ENCODE data around the gene CELA3B.
"Not testable (repeated sequence)": the region's sequence is repeated elsewhere in the genome, so short reads cannot be mapped to it uniquely, and the experiment has no call there.

Gene CELA3B

DNA sequence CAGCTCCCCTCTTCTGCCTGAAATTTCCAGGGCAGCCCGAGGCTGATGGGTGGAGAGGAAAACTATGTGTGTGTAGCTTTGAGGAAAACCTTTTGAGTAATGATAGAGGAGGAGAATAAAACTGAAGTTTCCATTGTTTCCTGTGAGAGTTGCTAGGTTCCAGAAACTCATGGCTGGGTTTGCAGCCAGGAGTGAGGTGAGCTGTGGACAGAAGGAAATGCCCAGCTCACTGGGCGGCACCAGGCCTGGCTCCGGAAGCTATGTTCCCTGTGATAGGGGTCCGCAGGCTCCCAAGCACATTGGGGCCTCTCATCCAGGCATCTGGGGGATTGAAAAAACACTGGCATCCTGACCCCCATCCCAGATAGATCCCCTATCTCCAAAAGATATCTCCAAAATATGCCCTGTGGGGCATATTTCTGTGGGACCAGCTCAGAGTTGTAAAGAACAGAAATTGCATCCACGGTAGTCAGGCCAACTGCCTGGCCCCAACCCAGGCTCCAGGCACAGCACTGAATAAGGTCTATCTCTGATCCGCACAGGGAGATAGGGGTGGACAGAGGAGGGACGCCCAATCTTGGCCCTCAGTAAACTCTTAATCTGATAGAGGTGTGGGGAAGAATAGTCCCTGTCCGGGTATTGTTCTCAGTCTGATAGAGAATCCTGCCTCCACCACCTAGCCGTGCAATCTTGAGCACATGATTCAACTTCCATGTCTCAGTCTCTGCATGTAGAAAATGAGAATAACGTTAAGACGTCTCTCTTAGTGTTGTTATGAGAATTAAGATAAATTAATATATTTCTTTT is 37.9 kb upstream of the CELA3B start:
- Mint-ChIP-seq H3K36me3 (no peaks in the 10 kb centered on the region), H3K27me3 (peaks cover 78% of the 10 kb centered on the region), H3K4me3 (peak overlapping the region; percentile 78), H3K27ac (no peak overlapping the region), H3K9me3 (no peaks in the 10 kb centered on the region), H3K4me1 (peaks cover 16% of the 10 kb centered on the region)
- CTCF ChIA-PET = no interaction called here
- DNase-seq = no peak

GRCh38 chr1:21939650-21940374 is 37.0 kb upstream of the CELA3B start:
- Mint-ChIP-seq H3K27me3 (peaks cover 75% of the 10 kb centered on the region), H3K36me3 (no peaks in the 10 kb centered on the region), H3K4me3 (no peak overlapping the region), H3K27ac (no peak overlapping the region), H3K9me3 (no peaks in the 10 kb centered on the region), H3K4me1 (peaks cover 13% of the 10 kb centered on the region)
- CTCF ChIA-PET = interaction anchor here (0.9 kb wide), 1 partner anchor 18 kb away, joined by 3 read pairs; no protein-coding TSS in a partner anchor
- DNase-seq = no peak

- Mint-ChIP-seq H3K9me3 (no peaks in the 10 kb centered on the region), H3K4me1 (peaks cover 12% of the 10 kb centered on the region), H3K4me3 (no peak overlapping the region), H3K27ac (no peak overlapping the region), H3K36me3 (no peaks in the 10 kb centered on the region), H3K27me3 (peaks cover 69% of the 10 kb centered on the region)
- CTCF ChIA-PET = interaction anchor here (0.9 kb wide), 1 partner anchor 17 kb away, joined by 3 read pairs; no protein-coding TSS in a partner anchor
- no peak for DNase-seq
Measured at GRCh38 chr1:21940492-21940891, 36.3 kb upstream of the CELA3B start.

DNA sequence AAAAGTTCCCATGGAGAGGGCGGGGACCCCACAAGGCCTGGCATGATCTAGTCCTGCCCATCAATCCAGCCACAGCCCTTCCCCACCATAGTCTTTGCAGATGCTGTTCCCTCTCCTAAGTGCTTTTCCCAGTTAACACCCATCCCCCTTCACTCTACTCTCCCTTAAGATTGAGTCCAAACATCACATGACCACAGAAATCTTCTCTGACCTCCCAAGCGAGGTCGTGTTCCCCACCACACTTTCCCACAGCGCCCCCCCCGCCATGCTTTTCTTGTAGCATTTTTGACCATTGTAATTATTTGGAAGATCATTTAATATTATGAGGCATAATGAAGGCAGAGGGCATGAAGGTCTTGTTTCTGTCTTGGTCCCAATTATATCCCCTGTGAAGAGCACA is 35.5 kb upstream of the CELA3B start:
- Mint-ChIP-seq H3K4me1 (peaks cover 6% of the 10 kb centered on the region), H3K36me3 (no peaks in the 10 kb centered on the region), H3K27me3 (peaks cover 61% of the 10 kb centered on the region), H3K27ac (no peak overlapping the region), H3K4me3 (no peak overlapping the region), H3K9me3 (no peaks in the 10 kb centered on the region)
- CTCF ChIA-PET = no interaction called here
- DNase-seq = no peak

GRCh38 chr1:21942464-21942863 is 34.4 kb upstream of the CELA3B start:
- CTCF ChIA-PET = no interaction called here

DNA sequence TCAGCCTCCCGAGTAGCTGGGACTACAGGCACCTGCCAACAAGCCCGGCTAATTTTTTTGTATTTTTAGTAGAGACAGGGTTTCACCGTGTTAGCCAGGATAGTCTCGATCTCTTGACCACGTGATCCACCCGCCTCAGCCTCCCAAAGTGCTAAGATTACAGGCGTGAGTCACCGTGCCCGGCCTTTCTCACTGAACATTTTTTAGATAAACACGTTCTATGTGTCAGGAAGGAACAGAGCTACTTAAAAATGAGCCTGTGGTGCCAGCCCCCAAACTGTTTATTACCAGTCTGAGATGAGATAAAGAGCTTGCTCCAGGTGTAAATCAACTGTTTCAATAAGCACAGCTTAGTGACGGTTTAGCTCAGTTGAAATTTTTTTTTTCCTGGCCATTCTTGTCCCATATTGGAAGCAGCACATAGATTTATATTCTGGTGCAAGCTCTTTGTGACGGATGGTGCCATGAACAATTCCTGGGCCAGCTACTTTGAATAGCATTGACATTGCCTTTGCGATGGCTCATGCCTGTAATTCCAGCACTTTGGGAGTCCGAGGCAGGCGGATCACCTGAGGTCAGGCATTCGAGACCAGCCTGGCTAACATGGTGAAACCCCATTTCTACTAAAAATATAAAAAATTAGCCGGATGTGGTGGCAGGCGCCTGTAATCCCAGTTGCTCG is 33.7 kb upstream of the CELA3B start:
- H3K36me3 Mint-ChIP-seq, H3K9me3 Mint-ChIP-seq, H3K4me1 Mint-ChIP-seq, DNase-seq, CTCF ChIA-PET, H3K27ac Mint-ChIP-seq, H3K4me3 Mint-ChIP-seq: not testable (repeated sequence)
- peaks cover 49% of the 10 kb centered on the region for H3K27me3 Mint-ChIP-seq

More at GRCh38 chr1:21942464-21942863, 34.4 kb upstream of the CELA3B start:
- H3K27me3 Mint-ChIP-seq = peaks cover 55% of the 10 kb centered on the region
- H3K4me1 Mint-ChIP-seq = peaks cover 6% of the 10 kb centered on the region
- H3K9me3 Mint-ChIP-seq = no peaks in the 10 kb centered on the region
- H3K4me3 Mint-ChIP-seq = no peak overlapping the region
- H3K36me3 Mint-ChIP-seq = no peaks in the 10 kb centered on the region
- no peak for DNase-seq
- H3K27ac Mint-ChIP-seq = no peak overlapping the region

GRCh38 chr1:21944733-21945073 is 32.1 kb upstream of the CELA3B start:
- CTCF ChIA-PET = no interaction called here
- no peak for DNase-seq
- Mint-ChIP-seq H3K4me1 (no peaks in the 10 kb centered on the region), H3K9me3 (no peaks in the 10 kb centered on the region), H3K27ac (no peak overlapping the region), H3K36me3 (no peaks in the 10 kb centered on the region), H3K27me3 (peaks cover 39% of the 10 kb centered on the region), H3K4me3 (no peak overlapping the region)

DNA sequence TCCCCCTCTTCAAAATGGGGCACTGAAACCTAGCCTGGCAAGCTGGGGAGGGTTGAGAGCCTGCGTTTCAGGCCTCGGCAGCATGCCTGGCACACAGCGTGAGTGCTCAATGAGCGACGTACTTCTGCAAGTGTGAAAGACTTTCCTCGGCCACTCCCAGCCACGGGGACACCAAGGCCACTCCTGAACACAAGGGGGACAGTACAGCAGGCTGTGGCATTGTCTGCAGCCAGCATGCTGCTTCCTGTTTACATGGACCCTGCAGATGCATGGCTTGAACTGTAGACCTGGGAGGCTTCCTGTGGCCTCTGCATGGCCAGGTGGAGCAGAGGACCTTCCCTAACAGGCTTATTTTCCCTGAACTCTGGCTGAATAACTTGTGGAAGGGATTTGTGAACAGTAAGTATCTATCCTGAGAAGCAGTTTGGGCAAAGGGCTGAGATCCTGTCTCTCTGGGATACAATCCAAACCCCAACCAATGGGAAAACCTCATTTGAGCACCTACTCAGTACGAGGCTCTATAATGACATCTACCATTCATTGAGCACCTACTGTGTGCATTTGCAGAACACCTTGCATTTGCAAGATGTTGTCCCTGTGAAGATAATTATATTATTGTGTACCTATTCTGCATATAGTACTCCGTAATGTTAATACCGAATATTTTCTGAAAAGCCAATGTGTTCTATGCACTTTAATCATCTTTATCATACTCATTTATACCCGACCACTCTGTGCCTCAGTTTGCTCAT is 29.8 kb upstream of the CELA3B start:
- H3K4me3 Mint-ChIP-seq = no peak overlapping the region
- H3K9me3 Mint-ChIP-seq = no peaks in the 10 kb centered on the region
- peaks cover 37% of the 10 kb centered on the region for H3K27me3 Mint-ChIP-seq
- no peaks in the 10 kb centered on the region for H3K4me1 Mint-ChIP-seq
- H3K27ac Mint-ChIP-seq = no peak overlapping the region
- CTCF ChIA-PET = interaction anchor here (1.0 kb wide), 1 partner anchor 11 kb away, joined by 3 read pairs; no protein-coding TSS in a partner anchor
- no peaks in the 10 kb centered on the region for H3K36me3 Mint-ChIP-seq
- no peak for DNase-seq

- Mint-ChIP-seq H3K36me3 (no peaks in the 10 kb centered on the region), H3K4me3 (no peak overlapping the region), H3K27me3 (peaks cover 30% of the 10 kb centered on the region), H3K27ac (no peak overlapping the region), H3K9me3 (no peaks in the 10 kb centered on the region), H3K4me1 (peaks cover 6% of the 10 kb centered on the region)
- CTCF ChIA-PET = no interaction called here
- DNase-seq = no peak
Measured at GRCh38 chr1:21950734-21951133, 26.1 kb upstream of the CELA3B start.

GRCh38 chr1:21951226-21951870 is 25.5 kb upstream of the CELA3B start:
- Mint-ChIP-seq H3K27ac (no peak overlapping the region), H3K4me3 (no peak overlapping the region), H3K9me3 (no peaks in the 10 kb centered on the region), H3K36me3 (no peaks in the 10 kb centered on the region), H3K27me3 (peaks cover 30% of the 10 kb centered on the region), H3K4me1 (peaks cover 12% of the 10 kb centered on the region)
- CTCF ChIA-PET = no interaction called here
- no peak for DNase-seq

- Mint-ChIP-seq H3K27ac (no peak overlapping the region), H3K36me3 (no peaks in the 10 kb centered on the region), H3K4me3 (no peak overlapping the region), H3K27me3 (peaks cover 30% of the 10 kb centered on the region), H3K9me3 (no peaks in the 10 kb centered on the region), H3K4me1 (peaks cover 28% of the 10 kb centered on the region)
- no peak for DNase-seq
- CTCF ChIA-PET = interaction anchor here (0.7 kb wide), 1 partner anchor 9 kb away, joined by 3 read pairs; no protein-coding TSS in a partner anchor
Measured at GRCh38 chr1:21952786-21953520, 23.9 kb upstream of the CELA3B start.

DNA sequence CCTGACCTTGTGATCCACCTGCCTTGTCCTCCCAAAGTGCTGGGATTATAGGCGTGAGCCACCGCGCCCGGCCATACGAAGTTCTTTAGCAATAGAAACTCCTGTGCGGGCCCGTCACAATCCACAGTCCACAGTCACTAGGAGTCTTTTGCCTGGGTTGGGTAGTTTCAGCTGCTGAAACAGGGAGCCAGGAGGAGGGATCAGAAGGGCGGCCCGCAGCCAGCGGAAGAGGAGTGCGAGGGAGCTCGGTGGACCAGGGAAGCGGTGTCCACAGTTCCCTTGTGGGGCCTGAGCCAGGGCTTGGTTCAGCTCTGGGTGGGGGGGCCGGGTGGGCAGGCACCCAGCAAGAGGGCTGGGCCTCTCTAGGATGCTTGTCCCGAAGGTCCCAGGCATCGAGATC is 21.8 kb upstream of the CELA3B start:
- H3K4me3 Mint-ChIP-seq = no peak overlapping the region
- H3K27me3 Mint-ChIP-seq = peaks cover 25% of the 10 kb centered on the region
- no peaks in the 10 kb centered on the region for H3K9me3 Mint-ChIP-seq
- peaks cover 41% of the 10 kb centered on the region for H3K4me1 Mint-ChIP-seq
- no peak overlapping the region for H3K27ac Mint-ChIP-seq
- no peak for DNase-seq
- H3K36me3 Mint-ChIP-seq = no peaks in the 10 kb centered on the region
- CTCF ChIA-PET = no interaction called here

Data from activated naive CD4-positive, alpha-beta T cell treated with anti-CD3 and anti-CD28 coated beads, Interleukin-2, amount 10 ng/mL, durations not matched to agents 7 days and 5 days (primary cell).